Measurements from ENCODE around the gene CAMTA1.

The CAMTA1 gene

DNA sequence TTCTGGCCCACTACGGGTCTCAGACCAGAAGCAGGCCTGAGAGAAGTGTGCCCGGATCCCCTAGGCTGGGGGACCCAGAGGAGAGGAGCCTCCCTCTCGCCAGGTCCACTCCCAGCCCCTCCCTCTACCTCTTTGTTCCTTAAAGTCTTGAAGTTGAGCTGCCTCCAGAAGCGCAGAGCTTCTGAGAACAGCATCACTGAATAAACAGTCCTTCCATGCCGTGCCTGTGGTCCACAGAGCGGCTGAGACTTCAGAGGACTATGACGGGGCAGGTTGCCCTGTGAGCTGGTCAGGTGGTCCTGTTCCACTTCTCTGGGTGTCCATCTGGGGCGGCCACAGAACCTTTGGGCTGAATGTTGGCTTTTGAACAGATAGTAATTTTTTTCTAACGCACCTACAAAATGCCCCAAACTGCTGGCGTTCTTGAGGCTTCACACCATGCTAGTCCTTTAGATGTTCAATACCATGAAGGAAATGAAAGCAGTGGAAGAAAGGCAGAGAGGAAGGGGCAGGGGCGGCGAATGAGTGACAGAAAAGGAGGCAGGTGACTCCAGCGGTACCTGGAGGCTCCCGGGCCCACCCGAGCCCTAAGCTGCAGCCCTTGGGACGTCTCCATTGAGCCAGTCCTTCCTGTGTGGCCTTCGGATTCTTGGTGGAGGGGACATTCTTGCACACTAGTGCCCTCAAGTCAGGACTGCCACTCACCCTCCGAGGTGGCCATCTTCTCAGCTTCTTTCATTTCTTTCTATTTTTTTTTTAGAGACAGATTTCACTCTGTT, 746.5 kb downstream of the CAMTA1 start:
- no peak for DNase-seq

- DNase-seq, result no peak
These were observed 747.8 kb downstream of the CAMTA1 start for GRCh38 chr1:7533006-7533405.

DNA sequence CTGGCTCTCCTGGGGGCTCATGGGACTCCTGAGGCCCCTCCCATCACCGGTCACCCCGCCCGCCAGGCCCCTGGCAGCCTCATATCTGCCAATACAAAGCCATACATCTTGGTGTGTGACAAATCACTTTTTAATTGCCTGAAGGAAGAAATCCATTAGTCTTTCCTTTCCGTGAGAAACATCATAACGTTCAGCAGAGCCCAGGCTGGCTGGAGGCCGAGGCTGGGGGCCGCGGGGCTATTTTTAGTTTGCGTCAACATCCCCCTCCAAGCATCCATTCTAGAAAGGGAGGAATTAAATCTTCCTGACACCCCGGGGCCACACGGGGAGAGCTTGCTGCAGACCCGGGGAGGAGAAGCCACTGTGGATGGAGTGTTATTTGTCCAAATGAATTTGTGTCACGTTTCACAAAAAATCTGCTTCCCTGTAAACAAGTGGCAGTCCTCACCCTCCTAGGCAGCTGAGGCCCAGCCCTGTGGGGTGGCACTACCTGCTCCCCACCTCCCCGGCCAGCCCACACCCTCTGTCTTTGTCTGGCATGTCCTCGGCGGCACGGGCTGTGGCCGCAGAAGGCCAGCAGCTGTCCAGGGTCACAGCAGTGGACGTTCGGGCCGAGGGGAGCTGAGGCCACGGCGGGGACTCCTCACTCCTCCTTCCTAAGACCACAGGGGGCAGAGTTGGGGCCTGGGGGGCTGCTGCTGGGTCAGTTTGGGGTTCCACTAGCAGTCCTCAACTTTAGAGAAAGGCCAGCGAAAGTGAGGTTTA, 749.0 kb downstream of the CAMTA1 start:
- DNase-seq, result no peak

DNA sequence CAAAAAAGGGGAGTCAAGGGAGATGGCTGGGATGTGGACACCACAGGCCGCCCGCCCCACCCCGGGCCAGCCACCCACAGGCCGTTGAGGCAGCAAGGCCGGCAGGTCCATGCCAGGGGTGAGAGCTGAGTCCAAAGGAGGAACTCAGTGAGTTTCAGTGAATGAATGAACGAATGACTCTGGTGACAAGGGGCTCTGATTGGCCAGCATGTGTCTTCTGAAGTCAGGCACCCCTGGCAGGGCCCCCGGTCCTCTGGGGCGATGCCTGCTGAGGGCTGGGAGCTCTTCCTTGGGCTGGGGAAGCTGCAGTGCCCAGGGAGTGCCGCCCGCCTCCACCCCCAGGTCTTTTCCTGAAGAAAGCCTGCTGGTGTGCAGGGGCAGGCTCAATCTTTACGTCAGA, 749.8 kb downstream of the CAMTA1 start:
- DNase-seq, result no peak

GRCh38 chr1:7535934-7536878, 751.0 kb downstream of the CAMTA1 start:
- no peak for DNase-seq

DNA sequence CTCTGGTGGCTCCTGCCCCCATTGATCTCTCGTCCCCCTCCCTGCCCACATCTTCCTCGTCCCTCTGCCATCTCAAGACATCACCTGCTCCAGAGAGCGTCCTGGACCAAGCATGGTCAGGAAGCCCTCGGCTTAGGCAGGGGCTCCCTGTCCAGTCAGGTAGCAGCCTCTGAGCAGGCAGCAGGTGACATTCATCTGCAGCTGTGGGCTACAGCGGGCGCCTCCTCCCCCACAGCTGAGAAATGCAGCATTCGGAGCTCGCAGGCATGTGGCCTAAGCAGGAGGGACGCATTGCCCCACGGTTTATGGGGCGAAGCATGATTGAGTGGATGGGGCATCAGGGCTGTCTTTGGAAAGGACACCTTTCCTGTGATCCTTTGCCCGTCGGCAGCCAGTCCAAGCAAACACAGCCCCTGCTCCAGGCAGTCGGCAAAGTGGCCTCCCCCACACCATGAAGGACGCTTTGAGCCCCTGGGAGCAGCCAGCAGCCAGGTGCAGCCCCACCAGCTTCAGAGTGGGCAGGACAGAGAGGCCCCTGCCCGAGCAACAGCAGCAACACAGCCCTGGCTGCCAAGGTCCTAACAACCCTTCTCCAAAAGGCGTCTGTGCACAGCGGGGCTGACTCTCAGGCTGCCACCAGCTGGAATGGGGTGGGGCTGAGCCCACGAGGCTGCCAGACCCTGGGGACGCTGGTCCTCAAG, 751.8 kb downstream of the CAMTA1 start:
- DNase-seq, result no peak

GRCh38 chr1:7538033-7538432, 752.8 kb downstream of the CAMTA1 start:
- no peak for DNase-seq

DNA sequence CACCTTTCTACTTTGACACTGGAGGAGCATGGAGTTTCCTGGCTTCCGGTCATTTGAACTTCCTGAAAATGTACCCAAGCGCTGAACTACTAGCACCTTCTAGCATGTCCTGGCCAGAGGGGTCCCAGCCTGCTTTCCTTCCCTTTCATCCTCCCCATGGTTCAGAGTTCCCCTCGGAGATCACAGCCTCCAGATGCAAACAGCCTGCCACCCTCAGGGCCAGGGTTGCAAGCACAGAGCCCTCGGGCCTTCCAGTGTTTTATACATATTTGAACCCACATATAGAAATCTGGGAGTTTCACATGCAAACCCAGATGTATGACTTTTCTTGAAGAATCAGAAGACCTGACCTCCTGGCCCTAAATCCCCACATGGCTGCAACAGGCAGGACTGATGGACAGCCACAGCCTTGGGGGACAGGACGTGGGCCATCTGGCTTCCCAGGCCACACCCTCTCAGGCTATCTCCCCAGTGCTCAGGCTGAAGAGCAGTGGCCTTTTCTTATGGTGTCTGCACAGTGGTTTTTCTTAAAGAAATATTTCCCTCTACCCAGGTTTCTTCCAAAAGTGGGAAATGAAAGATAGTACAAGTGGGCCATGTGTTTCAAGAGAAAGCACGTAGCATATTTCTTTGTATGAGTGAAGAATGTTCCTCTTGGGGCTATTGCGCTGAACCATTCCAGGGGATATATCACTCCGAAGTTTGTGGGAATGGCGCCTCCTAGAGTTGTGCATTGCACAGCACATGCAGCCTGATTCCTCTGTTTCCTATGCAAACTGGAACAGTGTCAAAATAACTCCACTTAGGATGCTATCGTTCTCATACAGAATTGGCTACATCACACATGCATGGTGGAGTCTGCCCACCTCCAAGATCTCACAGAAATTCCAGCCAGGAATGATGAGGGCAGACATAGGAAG, 753.9 kb downstream of the CAMTA1 start:
- DNase-seq, result no peak

DNA sequence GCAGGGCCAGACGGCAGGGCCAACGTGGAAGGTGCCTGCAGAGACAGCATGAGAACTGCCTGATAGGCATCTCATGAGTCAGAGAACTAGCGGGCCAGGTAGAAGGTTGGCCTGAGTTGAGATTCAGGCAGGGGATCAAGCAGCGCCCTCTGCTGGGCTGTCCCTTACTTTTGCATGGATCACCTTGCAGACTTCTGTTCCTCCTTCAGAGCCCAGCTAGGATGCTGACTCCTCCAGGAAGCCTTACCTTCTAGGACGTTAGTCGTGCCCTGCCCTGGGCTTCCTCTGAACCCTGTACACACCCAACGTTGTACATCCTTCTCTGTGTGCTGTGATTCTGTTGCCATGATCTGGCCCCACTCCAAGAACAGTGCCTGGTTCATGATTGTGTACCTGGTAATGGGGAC, 754.5 kb downstream of the CAMTA1 start:
- DNase-seq, result peak; percentile 48 to 60

DNA sequence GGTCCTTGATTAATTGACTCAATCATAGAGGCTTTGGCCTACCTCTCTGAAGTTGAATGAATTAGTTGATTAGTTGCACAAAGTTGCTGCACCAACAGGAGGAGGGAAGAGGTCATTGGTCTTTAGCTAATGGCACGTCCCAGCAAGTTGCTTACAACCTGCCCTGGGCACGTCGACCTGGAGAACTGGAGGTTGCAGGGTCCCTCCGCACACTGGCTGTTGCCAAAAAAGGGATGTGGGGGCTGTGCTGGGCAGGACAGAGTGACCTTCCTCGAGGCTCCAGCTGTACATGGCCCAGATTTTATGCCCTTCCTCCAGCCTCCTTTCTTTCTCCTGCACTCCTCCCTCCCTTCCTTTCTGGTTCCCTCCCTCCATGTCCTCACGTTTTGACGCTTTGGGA, 755.6 kb downstream of the CAMTA1 start:
- DNase-seq, result no peak

DNA sequence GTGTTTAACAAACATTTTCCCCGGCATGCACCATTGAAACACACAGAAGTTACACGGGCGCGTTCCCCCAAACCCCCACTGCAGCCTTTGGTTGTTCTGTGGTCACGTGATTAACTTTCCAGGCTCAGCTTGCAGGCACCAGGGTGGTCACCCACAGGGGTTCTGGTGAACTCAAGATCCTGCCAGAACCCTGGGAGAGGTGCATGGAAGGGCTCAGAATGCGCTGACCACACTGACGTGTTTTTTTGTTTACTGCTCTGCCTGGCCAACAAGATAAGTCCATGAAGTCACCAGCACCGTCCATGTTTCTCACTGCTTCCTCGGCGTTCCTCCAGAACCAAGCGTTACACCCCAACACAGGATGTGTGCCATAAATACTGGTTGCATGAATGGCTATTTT, 756.4 kb downstream of the CAMTA1 start:
- no peak for DNase-seq

- no peak for DNase-seq
These were observed 758.5 kb downstream of the CAMTA1 start for GRCh38 chr1:7543718-7544090.

- DNase-seq, result peak; percentile 53 to 71
These were observed 764.3 kb downstream of the CAMTA1 start for GRCh38 chr1:7549277-7550161.

- no peak for DNase-seq
These were observed 765.1 kb downstream of the CAMTA1 start for GRCh38 chr1:7550261-7550865.

- no peak for DNase-seq
These were observed 765.7 kb downstream of the CAMTA1 start for GRCh38 chr1:7550981-7551380.

- DNase-seq, result no peak
These were observed 766.2 kb downstream of the CAMTA1 start for GRCh38 chr1:7551442-7551841.

DNA sequence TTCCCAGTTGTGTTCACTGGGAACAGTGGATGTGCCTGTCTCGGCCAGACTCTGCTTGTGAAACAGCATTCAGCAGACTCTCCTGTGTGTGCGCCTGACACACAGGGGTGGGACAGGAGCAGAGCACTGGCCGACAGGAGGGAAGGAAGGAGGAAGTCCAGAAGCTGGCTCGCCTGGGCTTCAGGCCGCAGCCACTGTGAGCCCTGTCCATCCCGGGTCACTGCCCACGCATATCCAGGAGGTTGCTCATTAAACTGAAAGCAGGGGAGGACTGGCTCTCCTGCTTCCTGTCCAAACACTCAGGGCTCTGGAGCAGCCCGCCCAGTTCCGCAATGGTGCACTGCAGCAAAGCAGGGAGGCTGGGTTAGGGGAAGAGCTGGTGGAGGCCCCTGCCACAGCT, 767.1 kb downstream of the CAMTA1 start:
- DNase-seq, result no peak

DNA sequence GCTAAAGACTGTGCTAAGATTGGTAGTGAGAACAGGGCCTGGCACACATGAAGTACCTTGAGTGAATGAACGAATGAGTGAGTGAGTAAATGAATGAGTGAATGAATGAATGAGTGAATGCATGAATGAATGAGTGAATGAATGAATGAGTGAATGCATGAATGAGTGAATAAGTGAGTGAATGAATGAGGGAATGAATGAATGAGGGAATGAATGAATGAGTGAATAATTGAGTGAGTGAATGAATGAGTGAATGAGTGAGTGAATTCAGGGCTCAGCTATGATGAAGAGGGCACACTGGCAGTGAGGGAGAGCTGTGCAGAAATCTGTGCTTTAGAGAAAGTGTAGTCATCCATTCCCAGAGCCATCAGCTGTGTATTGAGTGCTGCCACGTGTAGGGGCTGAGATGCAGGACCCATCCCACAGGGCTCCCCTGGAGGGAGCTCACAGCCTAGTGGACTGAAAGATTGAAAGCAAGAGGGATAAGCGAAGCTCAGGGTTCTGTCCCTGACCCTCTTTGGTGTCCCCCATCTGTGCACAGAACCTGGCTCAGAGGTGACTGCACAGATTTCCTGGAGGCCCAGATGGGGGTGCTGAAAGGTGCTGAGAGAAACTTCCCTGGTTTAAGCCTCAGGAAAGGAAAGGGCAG, 767.9 kb downstream of the CAMTA1 start:
- DNase-seq, result no peak
